ENCODE results near the gene MPO. TPM values are rescaled to one million over a fixed set of nuclear protein-coding genes. Genes with fewer than 3 reads are reported as not detected.

The MPO gene
- total RNA-seq, 1 donor from 2014 or later: 1.2 TPM

DNA sequence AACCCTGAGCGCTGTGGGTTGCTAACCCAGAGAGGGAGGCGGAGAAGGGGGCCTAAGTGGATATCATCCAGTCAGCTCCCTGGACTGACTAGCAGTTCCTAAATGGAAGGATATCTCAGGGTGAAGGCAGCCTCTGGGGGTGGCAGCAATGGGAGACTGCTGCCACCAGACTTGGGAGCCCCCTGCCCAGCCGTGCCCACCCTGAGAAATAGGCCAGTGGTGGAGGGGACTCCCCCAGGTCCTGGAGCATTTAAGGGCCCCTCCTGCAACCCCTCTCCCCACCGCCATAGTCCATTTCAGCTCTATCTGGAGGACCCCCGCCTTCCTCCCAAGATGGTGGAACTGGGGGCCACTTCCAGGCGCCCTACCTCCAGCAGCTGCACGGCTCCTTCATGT lies 39.4 kb upstream of the MPO start:
- FAIRE-seq: no peak
- no peak for DNase-seq (ENCODE audit: low spot score in 2 of 2)

DNA sequence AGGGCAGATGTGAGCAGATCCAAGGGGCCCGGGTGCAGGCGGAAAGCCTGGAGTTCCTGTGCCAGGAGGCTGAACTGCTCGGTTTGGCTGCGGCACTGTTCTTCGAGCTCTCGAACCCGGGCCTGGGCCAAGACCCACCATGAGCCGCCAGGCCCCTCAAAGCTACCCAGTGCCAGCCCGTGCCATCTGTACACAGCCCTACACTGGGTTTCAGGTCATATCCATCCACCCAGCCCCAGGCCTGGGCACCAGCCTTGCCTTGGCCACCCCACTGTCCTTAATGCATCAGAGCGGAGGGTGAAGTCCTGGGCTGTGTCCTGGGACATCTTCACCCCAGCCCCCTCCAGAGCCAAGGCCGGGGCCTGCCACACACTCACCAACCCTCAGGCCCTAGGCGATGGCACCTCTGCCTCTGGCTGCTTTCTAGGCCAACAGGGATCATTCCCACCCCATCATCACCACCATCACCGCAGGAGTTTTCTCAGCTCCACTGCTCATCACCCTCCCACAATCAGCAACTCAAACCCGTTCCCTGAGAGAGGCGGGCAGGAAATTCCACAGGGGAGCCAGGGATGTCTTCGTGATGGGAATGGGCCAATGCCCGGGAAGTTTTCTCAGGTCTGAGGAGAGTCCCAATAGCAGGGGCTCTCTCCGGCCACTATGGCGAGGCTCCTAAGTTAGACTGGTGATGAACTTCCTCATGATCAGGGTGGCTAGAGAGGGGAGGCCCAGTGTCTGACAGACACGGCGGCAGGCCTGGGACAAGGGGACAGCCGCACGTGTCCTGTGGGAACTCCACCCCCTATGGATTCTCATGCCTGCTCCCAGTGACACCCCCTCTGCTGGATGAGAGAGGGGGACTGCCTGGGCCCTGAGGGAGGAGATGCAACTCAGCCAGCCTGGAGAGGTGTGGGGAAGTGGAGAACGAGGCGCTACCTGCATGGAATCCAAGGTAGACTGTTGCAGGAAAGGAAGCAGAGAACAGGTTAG lies 38.7 kb upstream of the MPO start:
- FAIRE-seq (no peak), DNase-seq (ENCODE audit: low spot score in 2 of 2) (no peak)

DNA sequence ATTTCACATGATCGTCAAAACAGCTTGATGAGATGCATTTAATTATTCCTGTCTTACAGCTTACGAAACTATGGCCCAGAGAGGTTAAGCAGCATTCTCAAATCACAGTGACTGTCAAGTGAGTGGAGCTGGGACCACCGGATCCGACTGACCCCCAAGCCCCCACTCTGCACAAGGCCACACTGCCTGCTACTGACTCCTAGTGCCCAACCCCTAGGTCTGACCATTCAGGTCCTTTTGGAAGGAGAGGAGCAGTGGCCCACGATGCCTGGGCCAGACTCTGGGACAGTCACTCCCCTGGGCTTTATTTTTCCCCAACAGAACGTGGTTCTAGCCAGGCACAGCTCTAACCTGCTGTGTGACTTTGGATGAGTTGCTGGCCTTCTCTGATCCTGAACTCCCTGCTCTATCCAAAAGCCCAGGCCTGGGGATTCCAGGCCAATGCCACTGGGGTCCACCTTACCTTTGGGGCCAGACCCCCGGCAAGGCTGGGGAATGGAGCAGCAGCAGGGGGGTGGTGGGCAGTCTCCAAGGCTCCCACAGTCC lies 38.0 kb upstream of the MPO start:
- no peak for DNase-seq (ENCODE audit: low spot score in 2 of 2)
- no peak for FAIRE-seq

DNA sequence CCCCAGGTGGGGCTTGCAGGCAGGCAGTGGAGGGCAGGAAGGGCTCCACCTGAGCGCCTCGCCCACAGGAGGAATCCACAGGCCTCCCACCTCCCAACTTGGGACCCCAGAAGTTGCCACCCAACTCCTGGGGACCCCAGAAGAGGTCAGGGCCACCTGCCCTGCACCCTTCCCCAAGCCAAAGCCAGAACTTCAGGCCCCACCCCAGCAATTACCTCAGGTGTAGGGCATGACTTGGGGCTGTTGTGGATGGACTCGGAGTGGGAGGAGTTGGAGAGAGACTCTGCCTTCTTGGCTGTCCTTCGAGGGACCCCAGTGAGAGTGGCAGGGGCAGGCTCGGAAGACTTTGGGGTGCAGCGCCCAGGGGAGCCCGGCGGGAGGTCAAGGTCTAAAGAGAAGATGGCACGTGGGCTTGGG lies 37.3 kb upstream of the MPO start:
- FAIRE-seq (no peak), DNase-seq (ENCODE audit: low spot score in 2 of 2) (no peak)

DNA sequence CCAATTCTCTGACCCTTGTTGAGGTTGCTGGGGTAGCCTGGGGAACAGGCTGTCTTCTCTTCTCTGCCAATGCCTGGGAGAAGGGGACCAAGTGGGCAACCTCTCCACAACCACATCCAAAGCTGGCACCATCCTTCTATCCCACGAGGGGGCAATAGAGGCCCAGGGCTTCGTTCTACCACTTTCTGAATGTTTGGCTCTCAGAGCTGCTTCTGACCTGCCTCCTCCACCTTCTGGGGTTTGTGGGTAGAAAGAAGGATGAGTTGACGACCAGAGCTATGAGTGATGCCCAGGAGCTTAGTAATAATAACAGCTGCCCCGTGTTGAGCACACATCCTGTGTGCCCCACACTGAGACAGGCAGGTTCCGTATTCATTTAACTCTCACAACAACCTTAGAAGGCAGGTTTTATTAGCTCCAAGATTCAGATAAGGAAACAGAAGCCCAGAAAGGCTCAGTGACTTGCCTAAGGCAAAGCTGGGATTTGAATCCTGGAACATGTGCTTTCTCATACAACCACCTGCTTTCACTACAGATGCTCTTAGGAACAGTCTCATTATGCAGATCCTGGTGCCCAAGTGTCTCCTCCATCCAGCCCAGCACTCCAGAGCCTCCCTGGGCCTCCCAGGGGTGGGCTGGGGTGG lies 36.8 kb upstream of the MPO start:
- no peak for FAIRE-seq
- DNase-seq (ENCODE audit: low spot score in 2 of 2): no peak

DNA sequence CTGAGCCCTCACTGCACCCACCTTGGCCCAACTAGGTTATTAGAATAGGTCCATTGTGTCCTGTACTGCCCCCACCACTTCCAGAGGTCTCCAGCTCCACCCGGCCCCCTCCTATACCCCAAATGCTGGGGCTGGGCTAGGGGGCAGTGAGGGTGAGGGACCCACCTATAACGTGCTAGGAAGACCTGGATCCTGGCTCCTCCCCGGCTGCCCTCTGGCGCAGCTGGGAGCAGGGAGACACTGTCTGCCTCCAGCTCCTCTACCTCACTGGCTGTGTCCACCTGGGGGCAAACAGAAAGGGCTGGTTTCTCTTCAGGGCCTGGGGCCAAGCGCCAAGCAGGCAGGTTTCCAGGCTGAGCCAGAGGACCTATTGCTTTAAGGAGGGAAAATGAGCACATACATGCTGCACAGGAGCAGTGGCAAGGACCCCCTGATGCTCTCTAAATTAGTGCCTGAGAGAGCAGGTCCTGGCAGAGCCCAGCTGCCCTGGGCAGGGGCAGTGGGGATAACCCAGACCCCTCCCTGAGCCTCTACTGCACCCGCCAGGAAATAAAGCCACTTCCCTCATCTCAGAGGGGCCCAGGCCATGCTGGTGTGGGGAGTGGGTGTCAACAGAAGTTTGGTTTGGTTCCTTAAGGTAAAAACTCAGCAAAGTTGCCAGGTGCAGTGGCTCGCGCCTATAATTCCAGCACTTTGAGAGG lies 35.7 kb upstream of the MPO start:
- no peak for DNase-seq (ENCODE audit: low spot score in 2 of 2)
- no peak for FAIRE-seq

DNA sequence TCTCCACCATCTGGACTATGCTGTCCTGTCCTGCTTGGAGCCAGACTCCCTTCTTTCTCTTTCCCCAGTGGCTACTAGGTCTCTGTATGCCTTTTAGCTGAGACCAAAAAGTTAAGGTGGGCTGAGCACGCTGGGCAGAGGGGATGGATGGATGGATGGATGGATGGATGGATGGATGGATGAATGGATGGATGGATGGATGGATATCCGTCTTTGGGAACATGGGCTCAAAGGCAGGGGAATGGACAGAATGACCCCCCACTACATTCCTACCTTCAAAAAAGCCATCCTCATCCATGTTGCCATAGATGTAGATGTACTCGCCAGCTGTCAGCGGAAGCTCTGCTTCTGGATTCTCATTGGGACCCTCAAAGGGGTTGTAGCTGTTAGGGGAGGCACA lies 35.0 kb upstream of the MPO start:
- FAIRE-seq: no peak
- DNase-seq (ENCODE audit: low spot score in 2 of 2): no peak

DNA sequence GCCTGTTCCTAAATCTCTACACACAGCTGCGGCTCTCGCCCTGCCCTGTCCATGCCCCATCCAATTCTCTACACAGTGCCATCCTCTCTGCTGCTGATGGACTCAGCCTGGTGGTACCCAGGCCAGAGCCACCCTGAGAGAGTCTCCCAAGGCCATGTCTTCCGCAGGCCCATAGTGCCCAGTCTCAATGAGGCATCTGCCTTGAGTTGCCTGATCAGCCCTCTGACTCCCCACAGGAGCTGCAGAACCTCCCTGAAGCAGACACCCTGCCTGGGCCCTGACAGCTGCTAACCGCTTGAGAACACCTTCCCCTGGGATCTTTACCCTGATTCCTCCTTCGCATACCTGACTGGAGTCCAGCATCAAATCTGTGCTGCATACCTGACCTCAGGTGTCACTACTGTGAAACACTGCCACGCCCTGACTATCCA lies 34.6 kb upstream of the MPO start:
- no peak for DNase-seq (ENCODE audit: low spot score in 2 of 2)
- FAIRE-seq: no peak

DNA sequence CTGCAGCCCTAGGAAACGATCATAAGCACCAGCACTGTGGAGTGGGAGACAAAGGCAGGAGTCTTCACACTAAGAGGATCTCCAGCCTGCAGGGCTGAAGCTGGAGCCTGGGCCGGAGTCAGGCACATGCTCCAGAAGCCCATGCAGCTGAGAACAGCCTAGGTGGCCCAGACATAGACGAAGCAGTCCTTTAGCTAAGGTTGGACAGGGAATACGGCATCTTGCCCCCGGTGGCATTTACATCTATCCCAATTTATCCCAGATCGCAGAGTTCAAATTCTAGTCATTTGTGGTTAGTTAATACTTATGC lies 33.9 kb upstream of the MPO start:
- DNase-seq (ENCODE audit: low spot score in 2 of 2) (no peak), FAIRE-seq (no peak)

DNA sequence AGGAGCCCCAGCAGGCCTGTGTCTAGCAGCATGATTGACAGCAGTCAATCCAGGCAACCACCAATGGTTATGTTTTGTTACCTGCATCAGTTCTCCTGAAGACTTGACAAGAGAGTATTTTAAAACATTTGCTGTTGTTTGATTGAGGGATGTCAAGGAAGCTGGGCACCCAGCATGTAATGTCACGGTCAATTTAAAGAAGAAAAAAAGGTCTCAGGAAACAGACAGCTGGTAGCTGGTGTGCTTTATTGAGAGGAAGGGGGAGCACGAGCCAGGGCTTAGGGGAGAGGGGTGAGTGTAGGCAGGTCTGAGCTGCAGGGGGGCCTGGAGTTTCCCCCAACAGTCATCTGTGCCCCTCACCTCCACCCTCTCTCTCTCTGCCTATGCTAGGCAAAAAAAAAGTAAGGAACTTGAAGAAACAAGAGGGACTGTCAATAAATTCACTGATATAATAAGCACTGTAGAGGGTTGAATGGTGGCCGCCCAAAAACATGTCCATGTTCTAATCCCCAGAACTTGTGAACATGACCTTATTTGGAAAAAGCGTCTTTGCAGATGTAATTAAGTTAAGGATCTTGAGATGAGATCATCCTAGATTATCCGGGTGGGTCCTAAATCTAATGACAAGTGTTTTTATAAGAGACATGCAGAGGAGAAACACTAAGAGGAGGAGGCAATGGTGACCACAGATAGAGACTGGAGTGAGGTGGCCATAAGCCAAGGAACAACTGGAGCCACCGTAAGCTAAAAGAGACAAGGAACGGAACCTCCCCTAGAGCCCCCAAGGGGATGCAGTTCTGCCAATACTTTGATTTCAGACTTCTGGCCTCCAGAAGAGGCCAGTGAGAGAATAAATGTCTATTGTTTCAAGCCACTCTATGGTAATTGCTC lies 33.3 kb upstream of the MPO start:
- FAIRE-seq (no peak), DNase-seq (ENCODE audit: low spot score in 2 of 2) (no peak)

DNA sequence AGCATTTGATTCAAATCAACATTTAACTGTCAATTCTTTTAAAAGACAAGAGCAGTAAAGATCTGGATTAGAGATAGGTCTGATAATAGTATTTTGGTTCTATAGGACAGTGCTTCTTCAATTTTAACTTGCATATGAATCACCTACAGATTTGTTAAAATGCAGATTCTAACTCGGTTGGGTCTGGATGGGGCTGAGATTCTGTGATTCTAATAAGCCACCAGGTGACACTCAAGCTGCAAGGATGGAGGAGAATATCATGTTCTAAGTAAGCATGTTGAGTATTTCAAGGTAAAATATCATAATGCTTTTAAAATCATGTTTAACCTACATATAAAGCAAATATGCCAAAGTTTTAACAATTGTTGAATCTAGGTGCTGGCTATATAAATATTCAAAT lies 32.1 kb upstream of the MPO start:
- DNase-seq (ENCODE audit: low spot score in 2 of 2): no peak

DNA sequence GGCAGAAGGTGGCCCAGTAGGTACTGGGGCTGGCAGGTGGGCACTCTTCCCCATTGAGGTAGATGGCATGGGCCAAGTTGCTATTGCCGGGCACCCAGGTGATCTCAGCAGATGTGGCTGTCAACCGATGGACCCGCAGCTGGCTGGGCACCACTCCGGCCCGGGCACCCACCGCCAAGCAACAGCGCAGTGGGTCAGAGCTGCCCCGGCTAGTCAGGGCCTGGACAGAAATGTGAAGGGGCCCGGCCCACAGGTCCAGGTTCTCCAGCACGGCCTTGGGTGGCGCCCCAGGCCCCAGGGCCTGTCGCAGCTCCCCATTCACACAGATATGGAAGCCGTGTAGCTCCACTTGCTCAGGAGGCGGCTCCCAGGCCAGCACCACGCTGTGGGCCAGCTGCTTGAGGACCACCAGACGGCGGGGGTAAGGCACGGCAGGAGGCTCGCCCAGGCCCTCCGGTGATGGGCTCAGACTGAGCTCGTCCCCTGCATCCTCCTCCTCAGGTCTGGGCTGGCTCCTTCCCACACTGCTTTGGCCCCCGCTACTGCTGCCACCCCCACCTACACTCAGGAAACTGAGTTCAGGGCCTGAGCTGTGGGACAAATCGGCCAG lies 31.4 kb upstream of the MPO start:
- no peak for FAIRE-seq
- DNase-seq (ENCODE audit: low spot score in 2 of 2): no peak

More for the DNA sequence above, 32.1 kb upstream of the MPO start:
- no peak for FAIRE-seq

DNA sequence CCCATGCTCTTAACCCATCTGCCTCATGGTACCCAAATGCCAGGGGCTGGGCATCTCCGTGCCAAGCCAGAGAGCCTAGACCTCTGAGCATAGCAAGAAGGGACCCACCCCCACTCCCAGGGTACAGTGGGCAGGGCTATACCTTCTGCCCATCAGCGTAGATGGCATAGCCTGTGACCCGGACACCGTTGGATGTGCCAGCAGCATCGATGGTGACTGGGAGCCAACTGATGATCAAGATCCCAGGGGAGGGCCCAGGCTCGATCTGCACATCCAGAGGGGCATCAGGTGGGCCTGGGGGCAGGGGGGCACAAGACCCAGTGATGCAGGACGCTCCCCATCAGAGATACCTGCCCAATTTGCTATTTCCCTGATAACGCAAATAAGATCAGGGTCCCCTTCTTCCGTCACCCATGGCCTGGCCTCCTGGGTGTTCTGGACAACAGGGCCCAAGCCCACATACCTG lies 30.7 kb upstream of the MPO start:
- DNase-seq (ENCODE audit: low spot score in 2 of 2): no peak
- no peak for FAIRE-seq

DNA sequence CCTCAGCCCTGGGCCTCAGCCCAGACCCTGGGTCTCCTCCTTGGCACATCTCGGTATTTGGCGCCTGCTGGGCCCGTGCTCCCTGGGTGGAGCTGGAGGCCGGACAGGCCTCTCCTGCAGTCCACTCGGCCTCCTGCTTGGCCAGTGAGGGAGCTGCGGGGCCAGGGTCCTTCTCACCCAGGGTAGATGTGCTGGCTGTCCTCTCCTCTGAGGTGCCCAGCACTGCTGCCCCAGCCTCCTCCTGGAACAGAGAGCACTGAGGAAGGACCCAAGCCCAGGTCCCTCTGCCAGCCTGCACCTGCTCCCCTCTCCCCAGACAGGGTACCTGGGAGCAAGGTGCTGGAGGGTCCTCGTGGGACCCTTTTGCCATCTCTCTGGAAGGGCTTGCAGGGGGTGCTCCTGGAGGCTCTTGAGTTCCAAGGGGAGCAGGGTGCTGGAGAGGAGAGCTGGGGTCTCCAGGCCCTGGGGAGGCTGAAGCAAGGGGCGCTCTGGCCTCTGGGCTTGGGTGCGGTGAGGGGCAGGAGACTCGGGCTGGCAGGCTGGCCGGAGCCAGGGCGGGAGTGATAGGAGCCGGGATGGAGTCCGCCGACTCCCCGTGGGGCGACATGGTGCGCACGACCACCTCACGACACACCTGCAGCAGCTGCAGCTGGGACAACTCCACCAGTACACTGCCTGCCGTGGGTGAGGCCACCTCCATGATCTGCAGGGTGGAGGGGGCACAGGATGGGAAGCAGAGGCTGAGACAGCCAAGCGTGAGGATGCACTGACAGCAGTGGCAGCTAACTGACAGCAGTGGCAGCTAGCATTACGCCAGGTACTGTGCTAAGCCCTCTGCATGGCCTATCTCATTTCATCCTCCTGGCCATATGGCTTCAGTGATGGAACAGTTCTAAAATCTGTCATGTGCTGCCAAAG lies 30.0 kb upstream of the MPO start:
- FAIRE-seq (no peak), DNase-seq (ENCODE audit: low spot score in 2 of 2) (no peak)

DNA sequence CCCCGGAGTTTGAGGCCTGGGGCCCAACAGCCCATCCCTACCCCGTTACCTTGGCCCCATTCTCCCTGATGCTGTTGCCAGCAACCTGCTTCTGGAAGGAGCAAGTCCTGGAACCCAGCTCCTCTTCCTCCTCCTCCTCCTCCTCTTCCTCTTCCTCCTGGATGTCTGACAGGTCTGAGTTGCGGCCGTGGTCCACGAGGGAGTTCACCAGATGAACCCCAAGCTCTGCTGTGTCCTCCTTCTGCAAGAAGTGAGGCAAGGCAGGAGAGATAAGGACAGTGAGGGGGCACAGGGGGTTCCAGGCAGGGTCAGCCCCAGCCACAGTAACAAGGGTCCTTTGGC lies 29.2 kb upstream of the MPO start:
- no peak for FAIRE-seq
- DNase-seq (ENCODE audit: low spot score in 2 of 2): no peak

DNA sequence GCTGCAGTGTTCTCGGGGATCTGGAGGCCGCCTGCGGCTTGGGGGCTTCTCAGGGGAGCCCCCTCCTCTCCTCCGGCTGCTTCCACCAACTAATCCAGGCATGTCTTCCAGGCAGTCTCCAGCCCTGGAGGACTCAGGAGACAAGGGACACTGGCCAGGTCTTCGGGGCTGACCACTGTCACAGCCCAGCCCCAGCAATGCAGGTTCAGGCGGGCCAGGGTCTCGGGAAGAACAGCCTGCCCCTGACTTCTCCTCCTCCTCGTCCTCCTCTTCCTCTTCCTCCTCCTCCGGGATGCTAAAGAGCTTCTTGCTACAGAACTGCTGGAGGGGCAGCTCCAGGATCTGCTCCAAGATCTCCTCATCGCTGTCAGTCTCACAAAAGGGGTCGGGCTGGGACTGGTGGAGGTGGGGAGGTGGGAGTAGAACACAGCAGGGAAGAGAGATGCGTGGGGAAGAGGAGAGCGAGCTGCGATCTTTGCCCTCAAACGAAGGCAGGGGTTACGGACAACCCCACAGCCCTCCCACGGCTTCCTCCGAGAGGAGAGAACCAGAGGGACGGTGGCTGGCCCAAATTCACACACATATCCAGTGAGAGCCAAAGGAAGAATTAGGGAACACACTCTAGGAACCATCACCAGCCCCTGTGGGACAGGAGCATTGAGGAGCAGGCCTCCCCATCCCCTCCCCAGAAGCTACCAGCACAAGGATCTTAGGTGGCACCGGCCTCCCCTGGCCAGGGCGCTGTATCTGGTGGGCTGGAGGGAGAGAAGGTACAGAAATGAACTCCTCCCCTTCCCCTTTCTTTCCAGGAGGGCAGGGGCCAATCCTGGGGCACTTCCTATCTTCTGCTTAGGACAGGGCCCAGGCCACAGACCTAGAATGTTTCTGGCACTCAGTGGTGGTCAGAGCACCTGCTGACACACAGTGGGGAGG lies 28.5 kb upstream of the MPO start:
- DNase-seq (ENCODE audit: low spot score in 2 of 2) (no peak), FAIRE-seq (no peak)

DNA sequence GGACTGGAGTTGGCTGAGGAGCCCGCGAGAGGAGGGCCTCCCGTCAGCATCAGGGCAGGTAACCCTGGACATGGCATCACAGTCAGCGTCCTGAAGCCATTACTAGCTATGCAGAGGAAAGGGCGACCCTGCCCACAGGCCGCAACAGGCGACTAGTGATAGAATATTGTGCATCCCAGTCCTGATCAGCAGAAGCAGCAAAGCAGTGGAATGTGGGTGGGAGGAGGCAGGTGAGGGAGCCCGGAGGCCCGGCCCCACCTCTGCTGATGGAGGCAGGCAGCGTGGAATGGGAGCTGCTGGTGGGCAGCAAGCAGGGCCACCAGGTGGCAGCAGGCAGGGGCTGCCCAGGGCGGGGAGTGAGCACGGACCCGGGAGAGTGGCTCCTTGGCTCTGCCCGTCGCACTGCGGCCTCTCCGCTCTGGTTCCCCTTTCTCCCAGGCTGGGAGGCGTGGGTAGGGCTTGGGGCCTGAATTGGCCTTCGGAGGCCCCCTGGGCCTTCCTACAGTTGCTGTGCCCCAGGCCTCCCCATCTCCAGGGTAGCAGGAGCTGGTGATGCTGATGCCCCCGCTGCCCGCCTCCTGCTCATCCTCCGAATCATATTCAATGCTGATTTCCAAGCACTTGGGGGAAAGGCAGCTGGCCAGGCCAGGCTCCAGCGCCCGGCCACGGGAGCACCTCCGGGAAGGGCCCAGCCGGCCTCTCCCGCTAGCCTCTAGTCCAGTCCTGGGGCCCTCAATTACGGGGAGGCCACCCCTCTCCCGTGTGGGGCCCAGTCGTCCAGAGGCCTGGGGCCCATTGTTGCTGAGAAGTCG lies 27.6 kb upstream of the MPO start:
- no peak for DNase-seq (ENCODE audit: low spot score in 2 of 2)
- FAIRE-seq: no peak
